ENCODE results near the gene PINK1. TPM values are rescaled to one million over a fixed set of nuclear protein-coding genes. Genes with fewer than 3 reads are reported as not detected.

Gene PINK1
- total RNA-seq, 2 donors from 2014 or later = 115 to 136 TPM

GRCh38 chr1:20588634-20589225 is 44.5 kb upstream of the PINK1 start, which contains the start of gene CDA:
Gene CDA, plus strand, starts transcription at chr1:20589097. Its CDS starts 33 bp downstream, at chr1:20589130.
- WGBS = 28% methylated on average over 10 of the region's 11 CpGs
- Histone ChIP-seq H3K4me3 (peak within 1 kb of the TSS in 1 of 2 donors; percentile 3), H3K9me3 (no peaks in the 10 kb centered on the region), H3K4me1 (replicated peaks) (no peaks in the 10 kb centered on the region), H3K27ac (peak within 1 kb of the TSS in 1 of 2 donors; percentile 36), H3K27me3 (replicated peaks; ENCODE audit: insufficient read depth) (peaks cover 4% of the 10 kb centered on the region), H3K36me3 (no peaks in the 10 kb centered on the region)
- intact Hi-C loops (cut with DNase I) = no loop called here
- no peak for TF ChIP-seq POLR2AphosphoS5 (IDR thresholded peaks at IDR 0.05)
- no peak for TF ChIP-seq POLR2A (IDR thresholded peaks at IDR 0.05)
- TF ChIP-seq CTCF (IDR thresholded peaks at IDR 0.05) = no peak
- DNase-seq (ENCODE audit: low spot score) = no peak

GRCh38 chr1:20589331-20590278 is 43.7 kb upstream of the PINK1 start:
- peaks cover 4% of the 10 kb centered on the region for H3K27me3 ChIP-seq (replicated peaks; ENCODE audit: insufficient read depth)
- 10% methylated on average over 24 of the region's 24 CpGs for WGBS
- peak overlapping the region in 1 of 2 donors; percentile 36 for H3K27ac ChIP-seq
- no peak for DNase-seq (ENCODE audit: low spot score)
- peak overlapping the region in 1 of 2 donors; percentile 3 for H3K4me3 ChIP-seq
- intact Hi-C loops (cut with DNase I) = no loop called here
- TF ChIP-seq CTCF (IDR thresholded peaks at IDR 0.05) (no peak), POLR2A (IDR thresholded peaks at IDR 0.05) (no peak), POLR2AphosphoS5 (IDR thresholded peaks at IDR 0.05) (no peak)
- no peaks in the 10 kb centered on the region for H3K36me3 ChIP-seq
- H3K4me1 ChIP-seq (replicated peaks) = no peaks in the 10 kb centered on the region
- no peaks in the 10 kb centered on the region for H3K9me3 ChIP-seq

DNA sequence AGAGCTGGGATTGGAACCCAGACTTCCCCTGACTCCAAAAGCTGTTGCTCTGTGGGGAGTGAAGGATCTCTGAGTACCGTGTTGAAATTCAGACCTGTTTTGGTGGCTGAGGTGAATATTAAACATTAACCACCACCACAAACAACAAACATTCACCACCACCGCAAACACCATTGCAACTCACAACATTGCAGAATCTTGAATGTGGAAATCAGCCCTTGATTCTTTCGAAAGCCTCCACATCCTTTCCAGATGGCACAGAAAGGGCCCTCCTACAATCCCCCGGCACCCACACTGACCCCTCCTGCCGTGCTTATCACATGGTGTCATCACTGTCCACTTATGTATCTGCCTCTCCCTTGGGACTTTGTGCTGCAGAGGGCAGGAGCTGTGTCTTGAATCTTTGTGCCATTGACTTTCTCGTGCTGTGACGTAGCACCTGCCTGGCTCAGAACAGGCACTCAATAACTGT is 42.9 kb upstream of the PINK1 start:
- Histone ChIP-seq H3K27me3 (replicated peaks; ENCODE audit: insufficient read depth) (peaks cover 4% of the 10 kb centered on the region), H3K9me3 (no peaks in the 10 kb centered on the region), H3K27ac (no peak overlapping the region), H3K4me3 (no peak overlapping the region), H3K36me3 (no peaks in the 10 kb centered on the region), H3K4me1 (replicated peaks) (no peaks in the 10 kb centered on the region)
- intact Hi-C loops (cut with DNase I) = no loop called here
- TF ChIP-seq CTCF (IDR thresholded peaks at IDR 0.05) (no peak), POLR2A (IDR thresholded peaks at IDR 0.05) (no peak), POLR2AphosphoS5 (IDR thresholded peaks at IDR 0.05) (no peak)
- DNase-seq (ENCODE audit: low spot score) = no peak
- WGBS = 33% methylated on average over 7 of the region's 7 CpGs

- no peaks in the 10 kb centered on the region for H3K27me3 ChIP-seq (replicated peaks; ENCODE audit: insufficient read depth)
- WGBS = 74% methylated on average over 5 of the region's 5 CpGs
- no peaks in the 10 kb centered on the region for H3K9me3 ChIP-seq
- H3K27ac ChIP-seq = no peak overlapping the region
- no peaks in the 10 kb centered on the region for H3K36me3 ChIP-seq
- no peak for TF ChIP-seq POLR2A (IDR thresholded peaks at IDR 0.05)
- no peak for TF ChIP-seq POLR2AphosphoS5 (IDR thresholded peaks at IDR 0.05)
- no peak for TF ChIP-seq CTCF (IDR thresholded peaks at IDR 0.05)
- no peaks in the 10 kb centered on the region for H3K4me1 ChIP-seq (replicated peaks)
- DNase-seq (ENCODE audit: low spot score) = no peak
- no peak overlapping the region for H3K4me3 ChIP-seq
- intact Hi-C loops (cut with DNase I) = no loop called here
These were observed 39.5 kb upstream of the PINK1 start for GRCh38 chr1:20593756-20594155.

All from prostate gland (tissue), 2 donors.